GM18517 (cell line): Measurements from ENCODE around the gene MLH3.

Experiments used
- ATAC-seq: cut with Tn5 transposase; IDR thresholded peaks from one replicate; pipeline ENCODE4 v1.9.1; 2021; ENCODE audit warnings: mild to moderate bottlenecking, moderate library complexity; ENCODE audit not compliant: unreplicated experiment

The MLH3 gene

GRCh38 chr14:75050852-75051555, at the start of gene MLH3:
MLH3 (minus strand) TSS chr14:75051467; CDS start chr14:75049655, 1,812 bp downstream.
- peak; percentile 57 for ATAC-seq

- ATAC-seq = no peak
These were observed 47.4 kb upstream of the MLH3 start for GRCh38 chr14:75098682-75099081.

GRCh38 chr14:75098212-75098611, 46.9 kb upstream of the MLH3 start:
- no peak for ATAC-seq

GRCh38 chr14:75096959-75097358, 45.7 kb upstream of the MLH3 start:
- no peak for ATAC-seq

- no peak for ATAC-seq
These were observed 44.4 kb upstream of the MLH3 start for GRCh38 chr14:75095690-75096089.

- no peak for ATAC-seq
These were observed 43.6 kb upstream of the MLH3 start for GRCh38 chr14:75094896-75095295.

GRCh38 chr14:75092698-75093097, 41.4 kb upstream of the MLH3 start:
- no peak for ATAC-seq

GRCh38 chr14:75091251-75091650, 40.0 kb upstream of the MLH3 start:
- no peak for ATAC-seq

- no peak for ATAC-seq
These were observed 39.1 kb upstream of the MLH3 start for GRCh38 chr14:75090353-75090752.

- ATAC-seq = no peak
These were observed 37.5 kb upstream of the MLH3 start for GRCh38 chr14:75088566-75089373.

- no peak for ATAC-seq
These were observed 36.9 kb upstream of the MLH3 start for GRCh38 chr14:75088153-75088552.

- no peak for ATAC-seq
These were observed 33.2 kb upstream of the MLH3 start for GRCh38 chr14:75084513-75084912.

- ATAC-seq = no peak
These were observed 32.0 kb upstream of the MLH3 start for GRCh38 chr14:75083271-75083670.

GRCh38 chr14:75081660-75082229, 30.5 kb upstream of the MLH3 start:
- ATAC-seq = no peak

- no peak for ATAC-seq
These were observed 28.3 kb upstream of the MLH3 start for GRCh38 chr14:75079521-75079920.

GRCh38 chr14:75077794-75078193, 26.5 kb upstream of the MLH3 start:
- ATAC-seq = no peak

- ATAC-seq = no peak
These were observed 19.1 kb upstream of the MLH3 start for GRCh38 chr14:75070383-75070782.

- ATAC-seq = no peak
These were observed 18.5 kb upstream of the MLH3 start for GRCh38 chr14:75069811-75070145.

GRCh38 chr14:75069121-75069810, 18.0 kb upstream of the MLH3 start, which contains the start of gene ZC2HC1C:
ZC2HC1C (plus strand) TSS chr14:75069641; CDS start chr14:75070574, 933 bp downstream.
- peak; percentile 68 for ATAC-seq

- ATAC-seq = no peak
These were observed 17.2 kb upstream of the MLH3 start for GRCh38 chr14:75068294-75069120.
